HEK293 (cell line): ENCODE results near the gene SPG11.

Experiments
- BCL11B ChIP-seq: fragments of 450-650 bp; formaldehyde crosslinking; IDR thresholded peaks from 2 replicates; pipeline ENCODE4 v1.5.1; 2016; ENCODE audit warnings: low read depth, missing biosample characterization, missing genetic modification characterization
- GLIS2 ChIP-seq: fragments of 450-650 bp; formaldehyde crosslinking; IDR thresholded peaks from 2 replicates; pipeline ENCODE4 v1.5.1; 2016; ENCODE audit warnings: missing biosample characterization, missing genetic modification characterization
- KLF1 ChIP-seq: fragments of 450-650 bp; formaldehyde crosslinking; IDR thresholded peaks from 2 replicates; pipeline ENCODE4 v1.5.1; 2016; ENCODE audit warnings: missing biosample characterization, missing genetic modification characterization
- OVOL3 ChIP-seq: fragments of 450-650 bp; formaldehyde crosslinking; IDR thresholded peaks from 2 replicates; pipeline ENCODE4 v1.5.1; 2016; ENCODE audit warnings: missing biosample characterization, missing genetic modification characterization
- SP2 ChIP-seq: fragments of 450-650 bp; formaldehyde crosslinking; IDR thresholded peaks from 2 replicates; pipeline ENCODE4 v1.5.1; 2016; ENCODE audit warnings: missing biosample characterization, missing genetic modification characterization
- YY2 ChIP-seq: fragments of 450-650 bp; formaldehyde crosslinking; IDR thresholded peaks from 2 replicates; pipeline ENCODE4 v1.5.1; 2016; ENCODE audit warnings: missing biosample characterization, missing genetic modification characterization
- ZBTB17 ChIP-seq: fragments of 450-650 bp; formaldehyde crosslinking; IDR thresholded peaks from 2 replicates; pipeline ENCODE4 v1.5.1; 2016; ENCODE audit warnings: missing biosample characterization, missing genetic modification characterization
- ZBTB21 ChIP-seq: fragments of 450-650 bp; formaldehyde crosslinking; IDR thresholded peaks from 2 replicates; pipeline ENCODE4 v1.5.1; 2017; ENCODE audit warnings: missing biosample characterization, missing genetic modification characterization
- ZBTB8A ChIP-seq: fragments of 450-650 bp; formaldehyde crosslinking; IDR thresholded peaks from 2 replicates; pipeline ENCODE4 v1.5.1; 2016; ENCODE audit warnings: missing biosample characterization, missing genetic modification characterization
- ZNF157 ChIP-seq: fragments of 450-650 bp; formaldehyde crosslinking; IDR thresholded peaks from 2 replicates; pipeline ENCODE4 v1.5.1; 2016; ENCODE audit warnings: missing biosample characterization, missing genetic modification characterization
- ZNF214 ChIP-seq: fragments of 450-650 bp; formaldehyde crosslinking; IDR thresholded peaks from 2 replicates; pipeline ENCODE4 v1.5.1; 2017; ENCODE audit warnings: missing biosample characterization, mild to moderate bottlenecking, missing genetic modification characterization, borderline replicate concordance
- ZNF335 ChIP-seq: fragments of 450-650 bp; formaldehyde crosslinking; conservative IDR thresholded peaks from 2 replicates; pipeline ENCODE4 v1.5.1; 2016; ENCODE audit warnings: missing biosample characterization, missing genetic modification characterization
- ZNF341 ChIP-seq: fragments of 450-650 bp; formaldehyde crosslinking; IDR thresholded peaks from 2 replicates; pipeline ENCODE4; 2016; ENCODE audit warnings: low read depth, missing biosample characterization, missing genetic modification characterization
- ZNF521 ChIP-seq: fragments of 450-650 bp; formaldehyde crosslinking; IDR thresholded peaks from 2 replicates; pipeline ENCODE4 v1.5.1; 2017; ENCODE audit warnings: missing biosample characterization, mild to moderate bottlenecking, missing genetic modification characterization
- ZNF610 ChIP-seq: fragments of 450-650 bp; formaldehyde crosslinking; IDR thresholded peaks from 2 replicates; pipeline ENCODE4 v1.5.1; 2016; ENCODE audit warnings: missing biosample characterization, missing genetic modification characterization, borderline replicate concordance
- ZNF629 ChIP-seq: fragments of 450-650 bp; formaldehyde crosslinking; IDR thresholded peaks from 2 replicates; pipeline ENCODE4 v1.5.1; 2017; ENCODE audit warnings: missing biosample characterization, missing genetic modification characterization
- ZNF701 ChIP-seq: fragments of 450-650 bp; formaldehyde crosslinking; IDR thresholded peaks from 2 replicates; pipeline ENCODE4 v1.5.1; 2016; ENCODE audit warnings: missing biosample characterization, missing genetic modification characterization
- ZNF76 ChIP-seq: fragments of 450-650 bp; formaldehyde crosslinking; IDR thresholded peaks from 2 replicates; pipeline ENCODE4; 2016; ENCODE audit warnings: low read depth, missing biosample characterization, missing genetic modification characterization, borderline replicate concordance
- ZNF830 ChIP-seq: fragments of 450-650 bp; IDR thresholded peaks from 2 replicates; pipeline ENCODE4 v1.5.0; 2018; ENCODE audit warnings: missing biosample characterization, missing genetic modification characterization, low read depth, mild to moderate bottlenecking, moderate library complexity
- TF ChIP-seq, protein P1 (sequence below): fragments of 450-650 bp; formaldehyde crosslinking; IDR thresholded peaks from 2 replicates; pipeline ENCODE4 v1.5.1; 2016; ENCODE audit warnings: missing biosample characterization, missing genetic modification characterization
- TF ChIP-seq, protein P2 (sequence below): fragments of 450-650 bp; formaldehyde crosslinking; IDR thresholded peaks from 2 replicates; pipeline ENCODE4 v1.5.1; 2016; ENCODE audit warnings: missing biosample characterization, missing genetic modification characterization
- TF ChIP-seq, protein P3 (sequence below): fragments of 450-650 bp; formaldehyde crosslinking; IDR thresholded peaks from 2 replicates; pipeline ENCODE4 v1.5.1; 2016; ENCODE audit warnings: missing biosample characterization, missing genetic modification characterization
- TF ChIP-seq, protein P4 (sequence below): sonication (generic); formaldehyde crosslinking; IDR thresholded peaks from 2 replicates; pipeline ENCODE4 v1.8.1; 2022; ENCODE audit warnings: mild to moderate bottlenecking, moderate library complexity, missing genetic modification reagents
- TF ChIP-seq, protein P5 (sequence below): fragments of 450-650 bp; formaldehyde crosslinking; IDR thresholded peaks from 2 replicates; pipeline ENCODE4 v1.5.1; 2016; ENCODE audit warnings: missing biosample characterization, missing genetic modification characterization
- TF ChIP-seq, protein P6 (sequence below): fragments of 450-650 bp; formaldehyde crosslinking; IDR thresholded peaks from 2 replicates; pipeline ENCODE4 v1.5.1; 2016; ENCODE audit warnings: missing biosample characterization, missing genetic modification characterization
- TF ChIP-seq, protein P7 (sequence below): fragments of 450-650 bp; formaldehyde crosslinking; IDR thresholded peaks from 2 replicates; pipeline ENCODE4 v1.5.1; 2017; ENCODE audit warnings: missing biosample characterization, missing genetic modification characterization
- TF ChIP-seq, protein P8 (sequence below): fragments of 450-650 bp; formaldehyde crosslinking; IDR thresholded peaks from 2 replicates; pipeline ENCODE4 v1.5.1; 2016; ENCODE audit warnings: missing biosample characterization, missing genetic modification characterization

SPG11 gene

DNA sequence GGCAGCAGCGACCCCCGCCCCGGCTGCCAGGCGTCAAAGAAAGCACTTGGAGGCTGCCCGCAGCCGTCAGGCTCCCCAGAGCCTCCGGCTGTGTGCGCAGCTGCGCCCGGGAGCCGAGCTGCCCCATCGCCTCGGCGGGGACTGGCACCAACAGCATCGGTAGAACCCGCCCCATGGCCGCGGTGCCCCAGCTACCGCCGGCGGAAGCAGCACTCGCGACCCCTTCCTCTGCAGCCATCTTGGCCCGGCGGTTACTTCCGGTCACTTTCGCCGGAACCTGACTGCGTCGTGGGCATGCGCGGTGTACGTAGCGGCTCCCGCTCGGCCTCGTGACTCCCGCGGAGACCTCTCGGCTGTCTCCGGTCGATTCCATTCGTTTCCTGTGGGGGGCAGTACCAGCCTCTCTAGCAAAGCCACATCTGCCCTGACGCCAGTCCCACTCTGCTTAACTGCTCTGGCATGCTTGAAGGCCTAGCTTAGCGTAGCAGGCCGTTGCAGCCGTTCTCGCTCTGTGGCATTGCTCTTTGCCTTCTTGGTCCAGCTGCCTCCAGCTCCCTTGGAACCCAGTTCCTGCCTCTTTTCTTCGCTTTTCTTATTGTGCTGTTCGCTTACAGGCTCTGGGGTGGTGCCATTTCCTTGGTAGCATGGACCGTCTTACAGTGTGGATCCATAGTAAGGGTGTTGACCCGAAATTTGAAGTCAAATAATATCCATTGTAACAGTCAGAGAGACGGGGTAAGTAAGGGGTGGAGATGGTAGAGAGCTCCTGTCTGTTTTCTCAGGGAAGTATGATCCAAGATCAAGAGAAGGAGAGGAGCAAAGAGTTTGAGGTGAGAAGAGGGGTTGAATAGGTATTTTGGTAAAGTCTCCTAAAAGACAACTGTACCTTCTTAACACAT lies at the start of gene SPG11 (continued):
- TF ChIP-seq, protein P1, sequence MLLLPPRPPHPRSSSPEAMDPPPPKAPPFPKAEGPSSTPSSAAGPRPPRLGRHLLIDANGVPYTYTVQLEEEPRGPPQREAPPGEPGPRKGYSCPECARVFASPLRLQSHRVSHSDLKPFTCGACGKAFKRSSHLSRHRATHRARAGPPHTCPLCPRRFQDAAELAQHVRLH: 0 out of 2 replicates have a peak, but pooled peaks have one; percentile 25
- no peak for TF ChIP-seq ZNF521 (tag by site-specific recombination)
- TF ChIP-seq, protein P2, sequence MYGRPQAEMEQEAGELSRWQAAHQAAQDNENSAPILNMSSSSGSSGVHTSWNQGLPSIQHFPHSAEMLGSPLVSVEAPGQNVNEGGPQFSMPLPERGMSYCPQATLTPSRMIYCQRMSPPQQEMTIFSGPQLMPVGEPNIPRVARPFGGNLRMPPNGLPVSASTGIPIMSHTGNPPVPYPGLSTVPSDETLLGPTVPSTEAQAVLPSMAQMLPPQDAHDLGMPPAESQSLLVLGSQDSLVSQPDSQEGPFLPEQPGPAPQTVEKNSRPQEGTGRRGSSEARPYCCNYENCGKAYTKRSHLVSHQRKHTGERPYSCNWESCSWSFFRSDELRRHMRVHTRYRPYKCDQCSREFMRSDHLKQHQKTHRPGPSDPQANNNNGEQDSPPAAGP (tag by site-specific recombination): 0 out of 2 replicates have a peak, but pooled peaks have one; percentile 50
- TF ChIP-seq ZBTB21 (tag by site-specific recombination): no peak
- TF ChIP-seq ZNF629 (tag by site-specific recombination): peak; percentile 55
- TF ChIP-seq, protein P3, sequence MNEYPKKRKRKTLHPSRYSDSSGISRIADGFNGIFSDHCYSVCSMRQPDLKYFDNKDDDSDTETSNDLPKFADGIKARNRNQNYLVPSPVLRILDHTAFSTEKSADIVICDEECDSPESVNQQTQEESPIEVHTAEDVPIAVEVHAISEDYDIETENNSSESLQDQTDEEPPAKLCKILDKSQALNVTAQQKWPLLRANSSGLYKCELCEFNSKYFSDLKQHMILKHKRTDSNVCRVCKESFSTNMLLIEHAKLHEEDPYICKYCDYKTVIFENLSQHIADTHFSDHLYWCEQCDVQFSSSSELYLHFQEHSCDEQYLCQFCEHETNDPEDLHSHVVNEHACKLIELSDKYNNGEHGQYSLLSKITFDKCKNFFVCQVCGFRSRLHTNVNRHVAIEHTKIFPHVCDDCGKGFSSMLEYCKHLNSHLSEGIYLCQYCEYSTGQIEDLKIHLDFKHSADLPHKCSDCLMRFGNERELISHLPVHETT (tag by site-specific recombination): 0 out of 2 replicates have a peak, but pooled peaks have one; percentile 8
- peak; percentile 74 for TF ChIP-seq YY2 (tag by site-specific recombination)
- TF ChIP-seq ZNF157 (tag by site-specific recombination): no peak
- peak; percentile 72; the same call in 1 of the 2 replicates for TF ChIP-seq ZBTB17
- peak; percentile 40; the same call in 1 of the 2 replicates for TF ChIP-seq ZNF76 (tag by site-specific recombination)
- TF ChIP-seq, protein P4, sequence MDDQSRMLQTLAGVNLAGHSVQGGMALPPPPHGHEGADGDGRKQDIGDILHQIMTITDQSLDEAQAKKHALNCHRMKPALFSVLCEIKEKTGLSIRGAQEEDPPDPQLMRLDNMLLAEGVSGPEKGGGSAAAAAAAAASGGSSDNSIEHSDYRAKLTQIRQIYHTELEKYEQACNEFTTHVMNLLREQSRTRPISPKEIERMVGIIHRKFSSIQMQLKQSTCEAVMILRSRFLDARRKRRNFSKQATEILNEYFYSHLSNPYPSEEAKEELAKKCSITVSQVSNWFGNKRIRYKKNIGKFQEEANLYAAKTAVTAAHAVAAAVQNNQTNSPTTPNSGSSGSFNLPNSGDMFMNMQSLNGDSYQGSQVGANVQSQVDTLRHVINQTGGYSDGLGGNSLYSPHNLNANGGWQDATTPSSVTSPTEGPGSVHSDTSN (CRISPR knock-in tag): 0 out of 2 replicates have a peak, but pooled peaks have one; percentile 22
- peak; percentile 19; the same call in 1 of the 2 replicates for TF ChIP-seq ZBTB8A (tag by site-specific recombination)
- TF ChIP-seq, protein P5, sequence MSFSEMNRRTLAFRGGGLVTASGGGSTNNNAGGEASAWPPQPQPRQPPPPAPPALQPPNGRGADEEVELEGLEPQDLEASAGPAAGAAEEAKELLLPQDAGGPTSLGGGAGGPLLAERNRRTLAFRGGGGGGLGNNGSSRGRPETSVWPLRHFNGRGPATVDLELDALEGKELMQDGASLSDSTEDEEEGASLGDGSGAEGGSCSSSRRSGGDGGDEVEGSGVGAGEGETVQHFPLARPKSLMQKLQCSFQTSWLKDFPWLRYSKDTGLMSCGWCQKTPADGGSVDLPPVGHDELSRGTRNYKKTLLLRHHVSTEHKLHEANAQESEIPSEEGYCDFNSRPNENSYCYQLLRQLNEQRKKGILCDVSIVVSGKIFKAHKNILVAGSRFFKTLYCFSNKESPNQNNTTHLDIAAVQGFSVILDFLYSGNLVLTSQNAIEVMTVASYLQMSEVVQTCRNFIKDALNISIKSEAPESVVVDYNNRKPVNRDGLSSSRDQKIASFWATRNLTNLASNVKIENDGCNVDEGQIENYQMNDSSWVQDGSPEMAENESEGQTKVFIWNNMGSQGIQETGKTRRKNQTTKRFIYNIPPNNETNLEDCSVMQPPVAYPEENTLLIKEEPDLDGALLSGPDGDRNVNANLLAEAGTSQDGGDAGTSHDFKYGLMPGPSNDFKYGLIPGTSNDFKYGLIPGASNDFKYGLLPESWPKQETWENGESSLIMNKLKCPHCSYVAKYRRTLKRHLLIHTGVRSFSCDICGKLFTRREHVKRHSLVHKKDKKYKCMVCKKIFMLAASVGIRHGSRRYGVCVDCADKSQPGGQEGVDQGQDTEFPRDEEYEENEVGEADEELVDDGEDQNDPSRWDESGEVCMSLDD: peak; percentile 51; the same call in 1 of the 2 replicates
- TF ChIP-seq ZNF335 (tag by site-specific recombination): peak; percentile 83
- TF ChIP-seq, protein P6, sequence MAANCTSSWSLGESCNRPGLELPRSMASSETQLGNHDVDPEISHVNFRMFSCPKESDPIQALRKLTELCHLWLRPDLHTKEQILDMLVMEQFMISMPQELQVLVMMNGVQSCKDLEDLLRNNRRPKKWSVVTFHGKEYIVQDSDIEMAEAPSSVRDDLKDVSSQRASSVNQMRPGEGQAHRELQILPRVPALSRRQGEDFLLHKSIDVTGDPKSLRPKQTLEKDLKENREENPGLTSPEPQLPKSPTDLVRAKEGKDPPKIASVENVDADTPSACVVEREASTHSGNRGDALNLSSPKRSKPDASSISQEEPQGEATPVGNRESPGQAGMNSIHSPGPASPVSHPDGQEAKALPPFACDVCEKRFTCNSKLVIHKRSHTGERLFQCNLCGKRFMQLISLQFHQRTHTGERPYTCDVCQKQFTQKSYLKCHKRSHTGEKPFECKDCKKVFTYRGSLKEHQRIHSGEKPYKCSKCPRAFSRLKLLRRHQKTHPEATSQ (tag by site-specific recombination): peak; percentile 26; the same call in 1 of the 2 replicates
- peak; percentile 94 for TF ChIP-seq BCL11B (tag by site-specific recombination)
- TF ChIP-seq, protein P7, sequence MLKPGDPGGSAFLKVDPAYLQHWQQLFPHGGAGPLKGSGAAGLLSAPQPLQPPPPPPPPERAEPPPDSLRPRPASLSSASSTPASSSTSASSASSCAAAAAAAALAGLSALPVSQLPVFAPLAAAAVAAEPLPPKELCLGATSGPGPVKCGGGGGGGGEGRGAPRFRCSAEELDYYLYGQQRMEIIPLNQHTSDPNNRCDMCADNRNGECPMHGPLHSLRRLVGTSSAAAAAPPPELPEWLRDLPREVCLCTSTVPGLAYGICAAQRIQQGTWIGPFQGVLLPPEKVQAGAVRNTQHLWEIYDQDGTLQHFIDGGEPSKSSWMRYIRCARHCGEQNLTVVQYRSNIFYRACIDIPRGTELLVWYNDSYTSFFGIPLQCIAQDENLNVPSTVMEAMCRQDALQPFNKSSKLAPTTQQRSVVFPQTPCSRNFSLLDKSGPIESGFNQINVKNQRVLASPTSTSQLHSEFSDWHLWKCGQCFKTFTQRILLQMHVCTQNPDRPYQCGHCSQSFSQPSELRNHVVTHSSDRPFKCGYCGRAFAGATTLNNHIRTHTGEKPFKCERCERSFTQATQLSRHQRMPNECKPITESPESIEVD (tag by site-specific recombination): no peak
- TF ChIP-seq GLIS2: no peak; the same call in 1 of the 2 replicates
- no peak for TF ChIP-seq ZNF610 (tag by site-specific recombination)
- peak; percentile 56; the same call in 1 of the 2 replicates for TF ChIP-seq OVOL3
- no peak for TF ChIP-seq ZNF830 (tag by site-specific recombination)
- TF ChIP-seq ZNF701 (tag by site-specific recombination): no peak
- TF ChIP-seq SP2 (tag by site-specific recombination): peak; percentile 73
- TF ChIP-seq, protein P8, sequence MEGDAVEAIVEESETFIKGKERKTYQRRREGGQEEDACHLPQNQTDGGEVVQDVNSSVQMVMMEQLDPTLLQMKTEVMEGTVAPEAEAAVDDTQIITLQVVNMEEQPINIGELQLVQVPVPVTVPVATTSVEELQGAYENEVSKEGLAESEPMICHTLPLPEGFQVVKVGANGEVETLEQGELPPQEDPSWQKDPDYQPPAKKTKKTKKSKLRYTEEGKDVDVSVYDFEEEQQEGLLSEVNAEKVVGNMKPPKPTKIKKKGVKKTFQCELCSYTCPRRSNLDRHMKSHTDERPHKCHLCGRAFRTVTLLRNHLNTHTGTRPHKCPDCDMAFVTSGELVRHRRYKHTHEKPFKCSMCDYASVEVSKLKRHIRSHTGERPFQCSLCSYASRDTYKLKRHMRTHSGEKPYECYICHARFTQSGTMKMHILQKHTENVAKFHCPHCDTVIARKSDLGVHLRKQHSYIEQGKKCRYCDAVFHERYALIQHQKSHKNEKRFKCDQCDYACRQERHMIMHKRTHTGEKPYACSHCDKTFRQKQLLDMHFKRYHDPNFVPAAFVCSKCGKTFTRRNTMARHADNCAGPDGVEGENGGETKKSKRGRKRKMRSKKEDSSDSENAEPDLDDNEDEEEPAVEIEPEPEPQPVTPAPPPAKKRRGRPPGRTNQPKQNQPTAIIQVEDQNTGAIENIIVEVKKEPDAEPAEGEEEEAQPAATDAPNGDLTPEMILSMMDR (tag by site-specific recombination): peak; percentile 97
- TF ChIP-seq ZNF214: no peak
- peak; percentile 45 for TF ChIP-seq ZNF341
- TF ChIP-seq KLF1 (tag by site-specific recombination): no peak
